Measurements from ENCODE around the gene MGST2.
A peak's percentile ranks its signal among the peaks of the same experiment; 100 is the strongest.

The MGST2 gene

DNA sequence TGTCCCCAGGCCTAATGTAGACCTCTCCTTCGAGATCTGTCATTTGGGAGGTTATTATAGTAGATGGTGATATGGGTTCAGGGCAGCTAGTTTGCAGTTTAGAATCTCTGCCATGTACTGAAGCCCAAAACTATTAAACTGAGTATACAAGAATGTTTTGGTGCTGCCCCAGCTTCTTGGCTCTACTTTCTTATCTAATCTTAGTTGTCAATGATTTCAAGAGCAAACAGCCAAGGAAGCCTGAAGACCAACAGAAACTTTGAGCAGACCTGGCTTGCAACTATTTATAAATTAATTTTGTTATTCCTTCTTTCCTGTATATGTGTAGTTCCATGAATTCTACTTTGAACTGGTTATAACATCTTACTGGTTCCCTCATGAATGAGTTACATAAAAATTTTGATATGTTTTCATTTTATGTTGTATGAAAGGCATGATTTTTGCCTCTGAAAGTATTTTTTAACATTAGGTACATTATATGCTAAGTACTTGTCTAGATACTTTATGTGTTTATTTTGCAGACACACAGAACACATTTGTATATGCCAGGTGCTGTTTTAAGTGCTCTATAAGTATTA is 2.0 kb upstream of the MGST2 start:
- no peak for TF ChIP-seq CTCF (IDR thresholded peaks at IDR 0.05; ENCODE audit: borderline replicate concordance, insufficient read depth, low read depth, low read length)
- no peak overlapping the region for H3K4me3 ChIP-seq (ENCODE audit: low read depth, low read length)

DNA sequence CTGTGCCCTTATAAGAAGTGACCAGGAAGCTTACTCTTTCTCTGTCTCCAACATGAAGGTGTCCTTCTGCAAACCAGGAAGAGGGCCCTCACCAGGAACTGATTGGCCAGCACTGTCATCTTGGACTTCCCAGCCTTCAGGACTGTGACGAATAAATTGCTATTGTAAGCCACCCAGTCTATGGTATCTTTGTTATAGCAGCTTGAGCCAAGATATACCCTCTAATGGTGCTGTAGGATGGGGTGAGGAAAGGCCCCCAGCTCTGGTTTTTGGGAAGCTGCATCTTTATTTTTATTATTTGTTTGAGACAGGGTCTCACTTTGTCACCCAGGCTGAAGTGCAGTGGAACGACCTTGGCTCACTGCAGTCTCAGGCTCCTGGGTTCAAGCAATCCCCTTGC is 1.2 kb upstream of the MGST2 start:
- no peak overlapping the region for H3K4me3 ChIP-seq (ENCODE audit: low read depth, low read length)
- no peak for TF ChIP-seq CTCF (IDR thresholded peaks at IDR 0.05; ENCODE audit: borderline replicate concordance, insufficient read depth, low read depth, low read length)

DNA sequence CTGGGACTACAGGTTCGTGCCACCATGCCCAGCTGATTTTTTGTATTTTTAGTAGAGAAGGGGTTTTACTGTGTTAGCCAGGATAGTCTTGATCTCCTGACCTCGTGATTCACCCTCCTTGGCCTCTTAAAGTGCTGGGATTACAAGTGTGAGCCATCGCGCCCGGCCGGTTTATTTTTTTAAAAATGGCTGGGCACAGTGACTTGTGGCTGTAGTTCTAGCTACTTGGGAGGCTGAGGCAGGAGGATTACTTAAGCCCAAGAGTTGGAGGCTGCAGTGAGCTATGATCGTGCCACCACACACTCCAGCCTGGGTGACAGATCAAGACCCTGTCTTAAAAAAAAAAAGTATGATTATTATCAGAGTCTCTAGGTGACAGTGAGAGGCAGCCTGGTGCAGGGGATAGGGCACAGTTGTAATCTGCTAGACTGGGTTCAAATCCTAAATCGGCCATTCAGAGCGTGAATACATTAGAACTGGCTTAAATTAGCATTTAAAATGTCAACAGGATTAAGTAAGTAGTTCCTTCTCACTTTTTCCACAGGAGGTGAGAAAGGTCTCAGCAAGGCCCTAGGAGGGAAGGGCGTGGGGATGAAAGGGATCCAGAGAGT is 435 bp upstream of the MGST2 start:
- H3K4me3 ChIP-seq (ENCODE audit: low read depth, low read length) = peak overlapping the region; percentile 62
- no peak for TF ChIP-seq CTCF (IDR thresholded peaks at IDR 0.05; ENCODE audit: borderline replicate concordance, insufficient read depth, low read depth, low read length)

GRCh38 chr4:139666735-139667281 is 1.2 kb downstream of the MGST2 start:
- TF ChIP-seq CTCF (IDR thresholded peaks at IDR 0.05; ENCODE audit: borderline replicate concordance, insufficient read depth, low read depth, low read length) = no peak
- H3K4me3 ChIP-seq (ENCODE audit: low read depth, low read length) = peak overlapping the region; percentile 62

DNA sequence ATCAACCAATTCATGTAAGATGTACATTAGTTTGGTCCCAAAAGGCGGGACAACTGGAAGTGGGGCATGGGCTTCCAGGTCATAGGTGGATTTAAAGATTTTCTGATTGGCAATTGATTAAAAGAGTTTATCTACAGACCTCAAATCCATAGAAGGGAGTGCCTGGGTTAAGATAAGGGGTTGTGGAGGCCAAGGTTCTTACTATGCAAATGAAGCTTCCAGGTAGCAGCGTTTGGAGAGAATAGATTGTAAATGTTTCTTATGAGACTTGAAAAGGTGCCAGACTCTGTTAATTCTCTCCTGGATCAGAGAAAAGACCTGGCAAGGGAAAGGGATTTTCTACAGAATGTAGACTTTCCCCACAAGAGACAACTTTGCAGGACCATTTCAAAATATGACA is 2.4 kb downstream of the MGST2 start:
- TF ChIP-seq CTCF (IDR thresholded peaks at IDR 0.05; ENCODE audit: borderline replicate concordance, insufficient read depth, low read depth, low read length) = no peak
- H3K4me3 ChIP-seq (ENCODE audit: low read depth, low read length) = no peak overlapping the region

DNA sequence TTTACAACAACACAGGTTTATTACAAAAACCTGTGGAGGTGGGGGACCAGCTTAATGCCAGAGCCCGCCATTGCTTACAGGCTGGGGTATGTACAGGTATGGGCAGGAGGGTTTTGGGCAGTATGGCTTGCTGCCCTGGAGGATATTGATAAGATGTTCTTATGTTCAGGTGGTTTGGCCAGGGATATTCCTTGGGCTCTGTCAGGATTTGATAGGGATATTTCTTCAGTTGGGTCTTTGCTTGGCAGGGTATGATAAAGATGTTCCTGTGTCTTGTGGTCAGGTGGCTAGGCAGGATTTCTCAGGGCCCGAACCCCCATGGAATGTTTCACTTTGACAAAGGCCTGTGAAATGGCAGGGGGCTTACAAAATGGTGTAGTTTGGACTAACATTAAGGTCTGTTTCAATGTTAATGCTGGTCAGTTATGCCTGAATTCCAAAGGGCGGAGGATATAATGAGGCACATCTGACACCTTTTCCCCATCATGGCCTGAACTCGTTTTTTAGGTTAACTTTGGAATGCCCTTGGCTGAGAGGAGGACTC is 3.1 kb downstream of the MGST2 start:
- no peak for TF ChIP-seq CTCF (IDR thresholded peaks at IDR 0.05; ENCODE audit: borderline replicate concordance, insufficient read depth, low read depth, low read length)
- no peak overlapping the region for H3K4me3 ChIP-seq (ENCODE audit: low read depth, low read length)

GRCh38 chr4:139669335-139669734 is 3.7 kb downstream of the MGST2 start:
- TF ChIP-seq CTCF (IDR thresholded peaks at IDR 0.05; ENCODE audit: borderline replicate concordance, insufficient read depth, low read depth, low read length) = no peak

More at GRCh38 chr4:139669335-139669734, 3.7 kb downstream of the MGST2 start:
- H3K4me3 ChIP-seq (ENCODE audit: low read depth, low read length) = no peak overlapping the region

Data from GM12875 (cell line).